Measurements from ENCODE around the gene EIF1AD. TPM values are rescaled to one million over a fixed set of nuclear protein-coding genes. Genes with fewer than 3 reads are reported as not detected.

EIF1AD gene
- polyA plus RNA-seq, 3 donors, result 12.0 to 20.8 (median 12.9) TPM

- 91 to 94% (median 92%) methylated on average over 32 to 34 of the region's 34 CpGs for WGBS, 3 donors
- H3K27ac ChIP-seq (ENCODE audit: low read depth, low read length), result no peak overlapping the region
These were observed 23.3 kb downstream of the EIF1AD start for GRCh38 chr11:65978391-65979238.

GRCh38 chr11:65977621-65978390 is 24.2 kb downstream of the EIF1AD start:
- 90 to 91% (median 90%) methylated on average over 28 to 29 of the region's 29 CpGs for WGBS, 3 donors
- no peak overlapping the region for H3K27ac ChIP-seq (ENCODE audit: low read depth, low read length)

GRCh38 chr11:65976216-65977176 is 25.5 kb downstream of the EIF1AD start:
- 82 to 87% (median 86%) methylated on average over 43 of the region's 43 CpGs for WGBS, 3 donors
- H3K27ac ChIP-seq (ENCODE audit: low read depth, low read length), result no peak overlapping the region

GRCh38 chr11:65975771-65976170 is 26.2 kb downstream of the EIF1AD start:
- H3K27ac ChIP-seq (ENCODE audit: low read depth, low read length), result no peak overlapping the region
- 93 to 95% (median 93%) methylated on average over 9 of the region's 9 CpGs for WGBS, 3 donors

- no peak overlapping the region for H3K27ac ChIP-seq (ENCODE audit: low read depth, low read length)
- 91 to 97% (median 96%) methylated on average over 13 of the region's 13 CpGs for WGBS, 3 donors
These were observed 28.4 kb downstream of the EIF1AD start for GRCh38 chr11:65973439-65974110.

- WGBS, 3 donors, result 73 to 94% (median 87%) methylated on average over 8 of the region's 8 CpGs
- H3K27ac ChIP-seq (ENCODE audit: low read depth, low read length), result no peak overlapping the region
These were observed 29.8 kb downstream of the EIF1AD start for GRCh38 chr11:65972116-65972515.

- WGBS, 3 donors, result 75 to 80% (median 79%) methylated on average over 14 to 15 of the region's 15 CpGs
- H3K27ac ChIP-seq (ENCODE audit: low read depth, low read length), result peak overlapping the region; percentile 36
These were observed 33.1 kb downstream of the EIF1AD start for GRCh38 chr11:65968600-65969482.

- no peak overlapping the region for H3K27ac ChIP-seq (ENCODE audit: low read depth, low read length)
- WGBS, 3 donors, result 92 to 94% (median 94%) methylated on average over 25 to 30 of the region's 30 CpGs
These were observed 34.5 kb downstream of the EIF1AD start for GRCh38 chr11:65967329-65967934.

GRCh38 chr11:65965986-65966762 is 35.8 kb downstream of the EIF1AD start:
- H3K27ac ChIP-seq (ENCODE audit: low read depth, low read length), result no peak overlapping the region
- WGBS, 3 donors, result 93 to 94% (median 93%) methylated on average over 36 of the region's 36 CpGs

GRCh38 chr11:65964906-65965305 is 37.1 kb downstream of the EIF1AD start:
- 81 to 88% (median 86%) methylated on average over 10 of the region's 10 CpGs for WGBS, 3 donors
- H3K27ac ChIP-seq (ENCODE audit: low read depth, low read length), result no peak overlapping the region

- 2 to 7% (median 6%) methylated on average over 13 of the region's 13 CpGs for WGBS, 3 donors
- H3K27ac ChIP-seq (ENCODE audit: low read depth, low read length), result no peak overlapping the region
These were observed 39.8 kb downstream of the EIF1AD start for GRCh38 chr11:65962141-65962564.

- WGBS, 3 donors, result 0% methylated on average over 94 to 97 of the region's 97 CpGs
- H3K27ac ChIP-seq (ENCODE audit: low read depth, low read length), result peak within 1 kb of the TSS; percentile 10
These were observed 40.5 kb downstream of the EIF1AD start, which contains the start of gene SART1 for GRCh38 chr11:65961267-65962140. TSS of gene SART1 (plus strand) at chr11:65961734. CDS start at chr11:65961781, 47 bp downstream.

GRCh38 chr11:65960824-65961266 is 41.1 kb downstream of the EIF1AD start:
- peak overlapping the region; percentile 10 for H3K27ac ChIP-seq (ENCODE audit: low read depth, low read length)
- WGBS, 3 donors, result 46 to 52% (median 52%) methylated on average over 16 of the region's 16 CpGs

GRCh38 chr11:65958774-65959420 is 43.1 kb downstream of the EIF1AD start:
- 74 to 82% (median 77%) methylated on average over 17 of the region's 17 CpGs for WGBS, 3 donors
- no peak overlapping the region for H3K27ac ChIP-seq (ENCODE audit: low read depth, low read length)

Data from adipose tissue (tissue), 3 donors.